Activated CD4-positive, alpha-beta T cell treated with anti-CD3 and anti-CD28 coated beads, Interleukin-10, Interleukin-2, amounts not matched to agents 100 ng/mL and 50 ng/mL, durations not matched to agents 16 hours and 8 hours (primary cell): ENCODE results near the gene PTPRK.
A peak's percentile ranks its signal among the peaks of the same experiment; 100 is the strongest.

ENCODE experiments used
- DNase-seq: peaks from one replicate; pipeline ENCODE4 v3.0.0-alpha.2; 2020

Gene PTPRK

GRCh38 chr6:128515550-128516513 lies 4.6 kb downstream of the PTPRK start:
- DNase-seq: no peak

GRCh38 chr6:128513878-128514277 lies 6.5 kb downstream of the PTPRK start:
- DNase-seq: no peak

GRCh38 chr6:128512296-128512695 lies 8.1 kb downstream of the PTPRK start:
- DNase-seq: no peak

DNA sequence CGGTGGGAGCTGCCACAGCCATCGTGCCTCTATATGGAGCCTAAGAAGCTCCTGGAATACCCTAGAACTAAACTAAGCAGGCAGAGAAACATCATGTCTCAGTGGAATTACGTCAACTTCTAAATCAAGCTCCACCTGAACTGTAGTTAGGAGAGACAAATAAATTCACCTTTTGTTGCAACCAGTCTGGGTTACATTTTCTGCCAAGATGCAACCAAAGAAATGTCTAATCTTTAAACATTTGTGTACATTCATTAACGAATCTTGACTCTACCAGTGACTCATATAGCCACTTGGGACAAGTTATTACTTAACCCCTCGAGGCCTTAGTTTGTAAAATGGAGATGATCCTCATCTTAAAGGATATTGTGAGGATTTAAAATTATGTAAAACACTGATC lies 8.9 kb downstream of the PTPRK start:
- no peak for DNase-seq

DNA sequence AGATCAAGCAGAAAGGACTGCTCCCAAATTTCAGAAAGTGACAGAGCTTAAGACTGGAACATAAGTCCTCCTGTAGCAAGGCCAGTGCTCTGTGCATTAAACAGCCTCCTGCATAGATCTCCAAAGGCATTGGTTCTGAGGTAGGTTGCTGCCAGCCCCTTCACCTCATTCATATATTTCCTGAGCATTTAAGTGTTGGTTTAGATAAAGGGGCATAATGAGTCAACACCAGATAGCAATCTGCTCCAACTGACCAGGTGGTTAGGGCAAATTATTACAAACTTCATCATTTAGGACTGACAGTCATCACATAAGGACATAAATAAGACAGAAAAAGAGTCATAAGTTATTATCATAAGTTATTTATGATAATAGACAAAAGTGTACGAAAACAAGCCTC lies 10.7 kb downstream of the PTPRK start:
- DNase-seq: peak; percentile 21

DNA sequence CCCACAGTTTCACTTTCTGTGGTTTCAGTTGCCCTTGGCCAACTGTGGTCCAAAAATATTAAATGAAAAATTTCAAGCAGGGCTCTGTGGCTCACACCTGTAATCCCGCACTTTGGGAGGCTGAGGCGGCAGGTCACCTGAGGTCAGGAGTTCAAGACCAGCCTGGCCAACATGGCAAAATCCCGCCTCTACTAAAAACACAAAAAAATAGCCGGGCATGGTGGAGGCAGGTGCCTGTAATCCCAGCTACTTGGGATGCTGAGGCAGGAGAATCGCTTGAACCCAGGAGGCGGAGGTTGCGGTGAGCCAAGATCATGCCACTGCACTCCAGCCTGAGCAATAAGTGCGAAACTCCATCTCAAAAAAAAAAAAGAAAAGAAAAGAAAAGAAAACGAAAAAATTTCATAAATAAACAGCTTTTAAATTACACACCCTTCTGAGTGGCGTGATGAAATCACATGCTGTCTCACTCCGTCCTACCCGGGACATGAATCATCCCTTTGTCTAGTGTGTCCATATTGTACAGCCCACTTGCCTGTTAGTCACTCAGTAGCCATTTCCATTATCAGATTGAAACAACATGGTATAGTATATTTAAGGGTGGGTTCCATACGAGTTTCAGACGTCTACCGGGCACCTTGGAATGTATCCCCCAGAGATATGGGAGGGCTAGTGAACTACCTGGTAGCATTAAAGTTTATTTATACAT lies 11.7 kb downstream of the PTPRK start:
- DNase-seq: no peak

- DNase-seq: no peak
Measured at GRCh38 chr6:128507337-128508310, 12.8 kb downstream of the PTPRK start.

DNA sequence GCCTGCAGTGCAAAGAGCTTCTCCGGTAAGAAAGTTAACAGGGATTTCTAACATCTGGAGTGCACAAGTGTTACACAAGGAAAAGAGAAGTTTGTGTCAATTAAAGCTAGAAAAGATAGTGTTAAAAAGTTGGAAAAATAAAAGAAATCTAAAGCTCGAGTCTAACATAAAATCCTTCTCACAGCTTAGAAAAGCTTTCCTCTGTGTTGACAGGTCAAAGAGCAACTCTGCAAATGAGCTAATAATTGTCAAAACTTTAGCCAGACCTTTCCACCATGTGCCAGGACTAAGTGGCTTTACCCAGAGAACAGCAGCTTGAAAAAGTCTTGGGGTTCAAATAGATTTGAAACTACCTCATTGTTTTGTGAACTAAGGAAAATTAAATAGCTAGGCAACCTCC lies 14.8 kb downstream of the PTPRK start:
- no peak for DNase-seq

GRCh38 chr6:128504003-128504654 lies 16.3 kb downstream of the PTPRK start:
- no peak for DNase-seq

- DNase-seq: no peak
Measured at GRCh38 chr6:128500749-128501600, 19.4 kb downstream of the PTPRK start.

DNA sequence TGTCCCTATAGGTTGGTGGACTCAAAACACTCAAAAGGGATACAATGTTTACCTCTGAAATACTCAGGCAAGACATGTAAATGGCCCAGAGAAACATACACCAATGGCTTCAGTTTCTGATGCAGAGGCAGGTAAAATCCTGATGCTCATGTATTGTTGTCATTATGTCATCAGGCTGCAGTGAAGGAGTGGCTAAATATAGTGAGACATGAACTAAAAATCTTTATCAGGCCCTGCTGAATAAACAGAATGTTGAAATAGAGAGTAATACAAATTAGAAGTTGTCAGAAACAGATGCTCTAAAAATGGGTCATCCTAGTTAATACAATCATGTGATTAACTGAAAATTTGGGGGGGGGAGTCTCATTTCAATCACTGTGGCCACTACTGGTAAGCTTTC lies 20.4 kb downstream of the PTPRK start:
- DNase-seq: no peak

- no peak for DNase-seq
Measured at GRCh38 chr6:128499079-128499731, 21.2 kb downstream of the PTPRK start.

DNA sequence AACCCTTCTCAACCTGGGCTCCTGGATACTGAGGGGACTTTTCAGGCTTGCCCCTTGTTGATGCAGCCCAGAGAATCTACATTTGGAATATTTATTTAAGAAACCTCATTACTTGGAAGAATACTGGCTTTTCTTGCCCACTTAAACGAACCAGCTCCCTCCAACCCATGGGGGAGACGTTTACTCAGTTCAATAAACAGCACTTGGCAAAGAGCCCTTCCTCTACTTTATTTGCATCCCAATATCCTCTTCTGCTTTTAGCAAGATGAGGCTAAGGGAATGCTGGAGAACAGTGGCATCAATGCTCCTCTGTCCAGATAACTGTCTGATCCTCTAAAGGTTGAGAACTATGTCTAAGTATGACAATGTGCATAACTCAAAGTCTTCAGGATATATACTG lies 22.2 kb downstream of the PTPRK start:
- DNase-seq: no peak

GRCh38 chr6:128495536-128496333 lies 24.7 kb downstream of the PTPRK start:
- no peak for DNase-seq

DNA sequence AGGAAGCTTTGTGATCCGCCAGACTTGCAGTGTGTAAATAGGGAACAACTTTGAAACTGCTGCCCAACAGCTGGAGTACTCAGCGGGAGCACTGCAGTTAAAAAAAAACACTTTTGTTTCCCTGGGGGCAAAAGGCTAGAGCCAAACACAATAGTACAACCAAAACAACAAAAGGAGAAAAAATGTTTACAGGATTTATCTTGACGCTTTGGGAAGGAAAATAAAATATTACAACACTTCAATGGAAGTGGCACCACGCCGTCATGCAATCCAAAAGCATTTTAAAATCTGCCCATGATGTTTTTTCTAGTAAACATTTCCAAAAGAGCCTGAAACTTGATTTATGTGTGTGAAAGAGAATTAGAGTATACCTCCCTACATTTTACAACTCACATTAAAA lies 26.0 kb downstream of the PTPRK start:
- DNase-seq: no peak

DNA sequence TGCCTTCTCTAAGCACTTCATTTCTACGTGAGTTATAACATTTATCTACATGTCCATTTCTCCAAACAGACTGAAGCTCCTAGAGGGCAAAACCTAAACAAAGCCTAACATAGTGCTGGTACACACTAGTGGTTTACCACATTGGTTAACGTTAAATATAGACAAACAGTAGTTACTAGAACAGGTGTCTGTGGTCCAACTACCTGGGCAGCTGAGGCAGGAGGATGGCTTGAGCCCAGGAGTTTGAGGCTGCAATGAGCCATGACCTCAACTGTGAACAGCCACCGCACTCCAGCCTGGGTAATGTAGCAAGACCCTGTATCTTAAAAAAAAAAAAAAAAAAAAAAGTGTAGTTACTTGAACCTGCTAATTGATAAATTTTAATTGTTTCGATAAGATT lies 26.5 kb downstream of the PTPRK start:
- DNase-seq: no peak

- no peak for DNase-seq
Measured at GRCh38 chr6:128492386-128492785, 28.0 kb downstream of the PTPRK start.

- no peak for DNase-seq
Measured at GRCh38 chr6:128491610-128492206, 28.7 kb downstream of the PTPRK start.

GRCh38 chr6:128491100-128491581 lies 29.3 kb downstream of the PTPRK start:
- no peak for DNase-seq
